ENCODE results near the gene DHX58.

DNA sequence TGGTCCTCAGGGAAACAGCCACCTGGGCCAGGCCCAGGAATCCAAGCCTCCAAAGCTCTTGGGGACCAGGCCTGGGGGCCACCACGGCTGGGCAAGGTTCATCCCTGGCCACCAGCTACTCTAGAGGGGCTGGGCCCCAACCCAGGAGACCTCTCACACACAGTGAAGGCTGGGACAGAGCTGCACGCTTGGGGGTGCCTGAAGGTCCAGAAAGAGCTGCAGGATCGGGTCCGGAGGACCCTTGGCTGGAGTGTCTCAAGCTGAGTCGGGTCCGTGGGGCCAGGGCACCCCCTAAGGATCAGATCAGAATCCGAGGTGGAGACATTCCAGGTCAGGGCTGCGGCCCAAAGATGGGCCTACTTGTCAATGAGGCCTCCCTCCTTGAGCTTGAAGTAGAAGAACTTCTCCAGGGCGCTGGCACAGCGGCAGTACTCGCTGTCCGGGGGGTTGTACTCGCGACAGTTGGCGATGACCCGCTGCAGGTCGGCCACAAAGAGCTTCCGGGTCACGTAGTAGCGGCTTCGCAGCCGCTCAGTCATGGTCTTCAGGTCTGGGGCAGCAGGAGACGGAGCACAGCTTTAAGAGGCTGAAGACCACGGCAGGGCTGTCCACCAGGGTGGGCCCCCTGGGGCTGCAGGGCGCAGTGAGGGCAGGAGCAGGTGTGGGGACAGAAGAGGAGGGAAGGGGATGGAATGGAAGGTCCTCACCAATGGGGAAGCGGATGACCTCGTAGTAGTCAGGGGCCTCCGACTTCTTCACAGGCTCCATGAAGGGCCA, 967 bp upstream of the DHX58 start:
- TF ChIP-seq, protein P1, sequence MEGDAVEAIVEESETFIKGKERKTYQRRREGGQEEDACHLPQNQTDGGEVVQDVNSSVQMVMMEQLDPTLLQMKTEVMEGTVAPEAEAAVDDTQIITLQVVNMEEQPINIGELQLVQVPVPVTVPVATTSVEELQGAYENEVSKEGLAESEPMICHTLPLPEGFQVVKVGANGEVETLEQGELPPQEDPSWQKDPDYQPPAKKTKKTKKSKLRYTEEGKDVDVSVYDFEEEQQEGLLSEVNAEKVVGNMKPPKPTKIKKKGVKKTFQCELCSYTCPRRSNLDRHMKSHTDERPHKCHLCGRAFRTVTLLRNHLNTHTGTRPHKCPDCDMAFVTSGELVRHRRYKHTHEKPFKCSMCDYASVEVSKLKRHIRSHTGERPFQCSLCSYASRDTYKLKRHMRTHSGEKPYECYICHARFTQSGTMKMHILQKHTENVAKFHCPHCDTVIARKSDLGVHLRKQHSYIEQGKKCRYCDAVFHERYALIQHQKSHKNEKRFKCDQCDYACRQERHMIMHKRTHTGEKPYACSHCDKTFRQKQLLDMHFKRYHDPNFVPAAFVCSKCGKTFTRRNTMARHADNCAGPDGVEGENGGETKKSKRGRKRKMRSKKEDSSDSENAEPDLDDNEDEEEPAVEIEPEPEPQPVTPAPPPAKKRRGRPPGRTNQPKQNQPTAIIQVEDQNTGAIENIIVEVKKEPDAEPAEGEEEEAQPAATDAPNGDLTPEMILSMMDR (IDR thresholded peaks at IDR 0.05; ENCODE audit: low read length) = no peak
- TF ChIP-seq EZH2 (optimal IDR thresholded peaks at IDR 0.05; ENCODE audit: low read depth, low read length) = no peak
- no peak for TF ChIP-seq EZH2phosphoT487 (IDR thresholded peaks at IDR 0.05; ENCODE audit: low read length)
